Measurements from ENCODE around the gene EPGN. TPM values are rescaled to one million over a fixed set of nuclear protein-coding genes. Genes with fewer than 3 reads are reported as not detected.

EPGN gene
- total RNA-seq, 1 donor = 0.90 TPM

DNA sequence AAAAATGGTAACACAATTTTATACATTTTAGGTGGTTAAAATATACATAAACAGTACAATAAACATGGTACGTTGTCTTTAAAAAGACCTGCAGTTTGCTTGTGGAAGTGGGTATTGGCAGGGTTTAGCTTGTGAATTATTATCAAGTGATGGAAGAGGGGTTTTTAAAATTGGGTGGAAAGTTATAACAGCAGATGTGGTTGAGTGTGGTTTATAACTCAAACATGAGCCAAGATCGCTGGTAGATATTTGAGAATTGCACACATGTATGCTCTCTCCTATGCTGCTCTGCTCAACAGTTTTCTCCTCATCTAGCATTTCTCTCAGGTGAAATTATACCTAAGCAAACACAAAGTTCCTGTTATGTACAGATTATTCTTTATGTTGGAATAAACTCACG lies 14.0 kb downstream of the EPGN start:
- no peak overlapping the region for H3K4me3 ChIP-seq (ENCODE audit: low read depth, low read length)
- TF ChIP-seq, protein P1, sequence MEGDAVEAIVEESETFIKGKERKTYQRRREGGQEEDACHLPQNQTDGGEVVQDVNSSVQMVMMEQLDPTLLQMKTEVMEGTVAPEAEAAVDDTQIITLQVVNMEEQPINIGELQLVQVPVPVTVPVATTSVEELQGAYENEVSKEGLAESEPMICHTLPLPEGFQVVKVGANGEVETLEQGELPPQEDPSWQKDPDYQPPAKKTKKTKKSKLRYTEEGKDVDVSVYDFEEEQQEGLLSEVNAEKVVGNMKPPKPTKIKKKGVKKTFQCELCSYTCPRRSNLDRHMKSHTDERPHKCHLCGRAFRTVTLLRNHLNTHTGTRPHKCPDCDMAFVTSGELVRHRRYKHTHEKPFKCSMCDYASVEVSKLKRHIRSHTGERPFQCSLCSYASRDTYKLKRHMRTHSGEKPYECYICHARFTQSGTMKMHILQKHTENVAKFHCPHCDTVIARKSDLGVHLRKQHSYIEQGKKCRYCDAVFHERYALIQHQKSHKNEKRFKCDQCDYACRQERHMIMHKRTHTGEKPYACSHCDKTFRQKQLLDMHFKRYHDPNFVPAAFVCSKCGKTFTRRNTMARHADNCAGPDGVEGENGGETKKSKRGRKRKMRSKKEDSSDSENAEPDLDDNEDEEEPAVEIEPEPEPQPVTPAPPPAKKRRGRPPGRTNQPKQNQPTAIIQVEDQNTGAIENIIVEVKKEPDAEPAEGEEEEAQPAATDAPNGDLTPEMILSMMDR (IDR thresholded peaks at IDR 0.05; ENCODE audit: insufficient read depth, low read length) = no peak
- no peak for DNase-seq (ENCODE audit: low read depth)

DNA sequence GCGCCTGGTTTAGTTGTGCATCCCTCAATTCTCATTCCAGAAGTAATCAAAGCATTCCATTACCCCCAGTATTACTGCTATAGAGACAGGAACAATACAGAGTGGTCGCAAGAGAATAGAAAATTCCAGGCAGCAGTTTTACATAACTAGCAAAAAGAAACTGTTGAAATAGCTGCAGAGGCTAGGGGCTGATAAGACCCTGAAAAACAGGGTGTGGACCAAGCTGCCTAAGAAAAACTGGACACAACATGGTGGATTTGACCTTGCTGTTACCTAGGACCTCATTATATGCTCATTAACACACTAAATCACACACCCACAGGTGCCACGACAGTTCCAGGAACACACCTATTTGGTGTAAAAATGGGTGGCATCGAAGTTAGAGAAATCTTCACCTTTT lies 15.4 kb downstream of the EPGN start:
- DNase-seq (ENCODE audit: low read depth) = no peak
- TF ChIP-seq, protein P1 (IDR thresholded peaks at IDR 0.05; ENCODE audit: insufficient read depth, low read length) = no peak
- no peak overlapping the region for H3K4me3 ChIP-seq (ENCODE audit: low read depth, low read length)

DNA sequence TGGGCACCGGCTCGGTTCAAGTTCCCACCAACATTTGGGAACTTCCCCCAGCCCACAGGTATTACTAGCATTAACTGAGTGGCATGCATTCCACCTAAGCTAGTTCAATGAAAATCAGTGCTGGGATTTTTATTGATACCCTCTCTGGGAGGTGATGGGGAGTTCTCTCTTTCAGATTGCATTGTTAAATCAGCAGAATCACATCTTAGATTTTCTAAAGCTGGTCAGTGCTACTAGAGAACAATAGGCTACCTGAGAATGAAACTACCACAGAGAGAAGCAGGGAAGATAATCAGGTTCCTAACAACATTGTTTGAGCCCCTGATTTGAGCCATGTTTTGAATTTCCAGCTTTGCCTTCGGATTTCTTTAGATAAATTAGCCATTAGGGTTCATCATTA lies 16.0 kb downstream of the EPGN start:
- H3K4me3 ChIP-seq (ENCODE audit: low read depth, low read length) = no peak overlapping the region
- TF ChIP-seq, protein P1 (IDR thresholded peaks at IDR 0.05; ENCODE audit: insufficient read depth, low read length) = no peak
- DNase-seq (ENCODE audit: low read depth) = no peak

DNA sequence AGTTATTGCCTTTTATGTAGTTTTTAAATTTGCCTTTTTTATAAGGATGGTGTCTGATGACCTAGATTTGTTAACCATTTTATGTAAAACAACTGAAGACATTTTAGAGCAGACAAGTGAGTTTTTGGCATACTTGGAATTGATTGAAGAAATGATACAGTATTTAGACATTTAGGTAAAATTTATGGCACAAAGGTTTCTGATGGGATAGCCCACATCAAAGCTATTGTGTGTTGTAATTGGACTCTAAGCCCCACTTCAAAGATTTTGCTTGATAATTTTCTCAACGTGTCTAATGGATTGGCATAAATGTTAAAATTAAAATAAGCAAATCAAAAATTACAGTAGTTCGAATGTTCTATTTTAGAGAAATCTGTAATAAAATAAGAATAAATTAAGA lies 17.6 kb downstream of the EPGN start:
- TF ChIP-seq, protein P1 (IDR thresholded peaks at IDR 0.05; ENCODE audit: insufficient read depth, low read length) = no peak
- DNase-seq (ENCODE audit: low read depth) = no peak

DNA sequence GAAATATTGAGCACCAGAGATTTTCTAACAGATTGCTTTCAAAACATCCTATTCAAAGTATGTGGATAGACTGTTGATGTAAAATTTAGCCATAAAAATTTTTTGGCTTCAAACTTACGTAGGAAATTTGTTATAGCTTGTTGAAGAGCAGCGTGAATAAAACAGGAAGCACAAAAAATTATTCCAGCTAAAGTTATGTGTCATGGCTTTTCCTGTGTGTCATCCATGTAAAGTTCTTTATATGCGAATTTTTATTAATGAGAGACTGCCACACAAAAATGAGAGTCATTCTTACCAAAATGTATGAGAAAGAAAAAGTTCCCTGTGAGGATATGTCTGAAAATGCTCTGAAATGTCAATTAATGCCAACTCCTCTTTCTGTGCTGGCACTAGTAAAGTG lies 19.5 kb downstream of the EPGN start:
- H3K4me3 ChIP-seq (ENCODE audit: low read depth, low read length) = no peak overlapping the region
- no peak for DNase-seq (ENCODE audit: low read depth)
- TF ChIP-seq, protein P1 (IDR thresholded peaks at IDR 0.05; ENCODE audit: insufficient read depth, low read length) = no peak

More for the DNA sequence above, 17.6 kb downstream of the EPGN start:
- no peak overlapping the region for H3K4me3 ChIP-seq (ENCODE audit: low read depth, low read length)

DNA sequence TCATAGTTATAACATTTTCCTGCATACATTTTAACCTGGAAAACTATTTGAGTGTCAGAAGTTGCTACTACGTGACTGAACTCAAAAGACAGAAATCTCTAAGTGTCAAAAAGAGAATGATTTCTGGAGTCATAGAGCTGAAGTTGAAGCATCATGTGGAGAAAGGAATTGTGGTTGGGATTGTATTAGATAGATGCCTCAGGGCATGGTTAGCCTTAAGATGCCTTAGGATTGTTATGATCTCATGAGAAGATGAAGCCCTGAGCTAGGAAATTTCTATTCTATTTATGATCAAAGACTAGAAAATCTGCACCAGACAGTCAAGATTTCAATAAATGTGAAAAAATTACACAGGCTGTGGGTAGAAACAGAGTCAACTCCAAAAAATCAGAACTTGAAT lies 20.2 kb downstream of the EPGN start:
- DNase-seq (ENCODE audit: low read depth) = no peak
- TF ChIP-seq, protein P1 (IDR thresholded peaks at IDR 0.05; ENCODE audit: insufficient read depth, low read length) = no peak

DNA sequence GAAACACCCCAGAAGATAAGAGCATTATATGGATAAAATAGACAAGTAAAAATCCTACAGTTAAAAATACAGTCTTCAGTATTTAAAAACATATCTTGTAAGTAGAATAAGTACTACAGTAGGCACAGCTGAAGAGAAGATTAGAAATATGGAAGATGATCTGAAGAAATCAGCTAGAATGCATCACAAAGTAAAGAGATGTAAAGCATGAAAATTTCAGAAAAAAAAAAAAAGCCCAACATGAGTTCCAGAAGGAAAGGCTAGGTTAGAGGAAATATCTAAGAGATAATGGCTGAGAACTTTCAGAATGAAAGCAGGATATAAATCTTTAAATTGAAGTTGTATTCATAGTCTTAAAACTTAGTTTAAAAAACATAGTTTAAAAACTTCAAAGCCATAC lies 21.0 kb downstream of the EPGN start:
- TF ChIP-seq, protein P1 (IDR thresholded peaks at IDR 0.05; ENCODE audit: insufficient read depth, low read length) = no peak
- no peak for DNase-seq (ENCODE audit: low read depth)
- H3K4me3 ChIP-seq (ENCODE audit: low read depth, low read length) = no peak overlapping the region

More for the DNA sequence above, 20.2 kb downstream of the EPGN start:
- H3K4me3 ChIP-seq (ENCODE audit: low read depth, low read length) = no peak overlapping the region

All from fibroblast of the aortic adventitia (primary cell).